Sigmoid colon (tissue), 4 donors: Measurements from ENCODE around the gene KRT74.

Experiments
- EP300 ChIP-seq, 4 donors: sonication (generic); formaldehyde crosslinking; IDR thresholded peaks; one replicate each; pipeline ENCODE4 v1.6.1; 2017; ENCODE audit warnings: antibody characterized with exemption in 4 of 4
- TF ChIP-seq, protein P1 (sequence below), 4 experiments: fragments of 450-650 bp in 3 of 4; fragments of 200-600 bp in 1 of 4; IDR thresholded peaks; one replicate each; pipeline ENCODE4 v1.5.1; 2016 to 2019; ENCODE audit warnings: antibody characterized with exemption in 4 of 4, mild to moderate bottlenecking in 3 of 4, moderate library complexity in 2 of 4

DNA sequence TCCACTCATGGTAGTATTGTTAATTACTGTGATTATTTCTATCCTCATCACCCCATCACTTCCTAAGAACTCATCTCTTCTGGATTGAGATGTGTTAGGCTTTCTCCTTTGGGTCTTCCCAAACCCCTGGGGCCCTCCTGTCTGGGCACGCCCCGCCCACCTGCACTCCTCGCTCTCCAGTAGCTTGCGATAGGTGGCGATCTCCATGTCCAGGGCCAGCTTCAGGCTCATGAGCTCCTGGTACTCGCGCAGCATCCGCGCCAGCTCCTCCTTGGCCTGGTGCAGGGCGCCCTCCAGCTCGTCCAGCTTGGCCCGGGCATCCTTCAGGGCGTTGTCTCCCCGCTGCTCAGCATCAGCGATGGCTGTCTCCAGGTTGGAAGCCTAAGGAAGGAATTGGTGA lies 27.5 kb downstream of the KRT74 start:
- no peak for TF ChIP-seq EP300 (IDR thresholded peaks at IDR 0.05)
- TF ChIP-seq, protein P1, sequence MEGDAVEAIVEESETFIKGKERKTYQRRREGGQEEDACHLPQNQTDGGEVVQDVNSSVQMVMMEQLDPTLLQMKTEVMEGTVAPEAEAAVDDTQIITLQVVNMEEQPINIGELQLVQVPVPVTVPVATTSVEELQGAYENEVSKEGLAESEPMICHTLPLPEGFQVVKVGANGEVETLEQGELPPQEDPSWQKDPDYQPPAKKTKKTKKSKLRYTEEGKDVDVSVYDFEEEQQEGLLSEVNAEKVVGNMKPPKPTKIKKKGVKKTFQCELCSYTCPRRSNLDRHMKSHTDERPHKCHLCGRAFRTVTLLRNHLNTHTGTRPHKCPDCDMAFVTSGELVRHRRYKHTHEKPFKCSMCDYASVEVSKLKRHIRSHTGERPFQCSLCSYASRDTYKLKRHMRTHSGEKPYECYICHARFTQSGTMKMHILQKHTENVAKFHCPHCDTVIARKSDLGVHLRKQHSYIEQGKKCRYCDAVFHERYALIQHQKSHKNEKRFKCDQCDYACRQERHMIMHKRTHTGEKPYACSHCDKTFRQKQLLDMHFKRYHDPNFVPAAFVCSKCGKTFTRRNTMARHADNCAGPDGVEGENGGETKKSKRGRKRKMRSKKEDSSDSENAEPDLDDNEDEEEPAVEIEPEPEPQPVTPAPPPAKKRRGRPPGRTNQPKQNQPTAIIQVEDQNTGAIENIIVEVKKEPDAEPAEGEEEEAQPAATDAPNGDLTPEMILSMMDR (IDR thresholded peaks at IDR 0.05): no peak
